ENCODE measurements around the gene MOGAT3.

MOGAT3 gene

GRCh38 chr7:101241443-101242349, 40.9 kb upstream of the MOGAT3 start:
- no peak overlapping the region for H3K4me2 ChIP-seq (ENCODE audit: low read length)
- peaks cover 54% of the 10 kb centered on the region for H3K79me2 ChIP-seq (ENCODE audit: control insufficient read depth, low read length)
- no peaks in the 10 kb centered on the region for H3K9me2 ChIP-seq (replicated peaks; ENCODE audit: control insufficient read depth, low read length)
- no peak overlapping the region for H3K27ac ChIP-seq (ENCODE audit: low read depth, low read length)
- H3K36me3 ChIP-seq (ENCODE audit: control insufficient read depth, low read length): peaks cover 71% of the 10 kb centered on the region
- peaks cover 20% of the 10 kb centered on the region for H3K4me1 ChIP-seq (ENCODE audit: control insufficient read depth, low read length)
- peaks cover 10% of the 10 kb centered on the region for H3F3A ChIP-seq (ENCODE audit: control insufficient read depth, insufficient read depth)
- H3K4me3 ChIP-seq (ENCODE audit: low read length): no peak overlapping the region
- H4K20me1 ChIP-seq (ENCODE audit: control insufficient read depth, insufficient read depth, low read depth, low read length): peaks cover 7% of the 10 kb centered on the region; the same call in 1 of the 2 replicates
- no peaks in the 10 kb centered on the region for H3K27me3 ChIP-seq (ENCODE audit: control insufficient read depth, low read length)
- no peak for TF ChIP-seq CTCF (IDR thresholded peaks at IDR 0.05; ENCODE audit: low read depth, low read length, poor library complexity, severe bottlenecking)
- no peaks in the 10 kb centered on the region for H3K9me3 ChIP-seq (ENCODE audit: control insufficient read depth, insufficient read depth, low read length)

- H3K27ac ChIP-seq (ENCODE audit: low read depth, low read length): no peak overlapping the region
These were observed 40.2 kb upstream of the MOGAT3 start for GRCh38 chr7:101241015-101241363.

GRCh38 chr7:101240226-101241014, 39.6 kb upstream of the MOGAT3 start:
- no peak for TF ChIP-seq EZH2phosphoT487 (IDR thresholded peaks at IDR 0.05; ENCODE audit: borderline replicate concordance, low read length)
- TF ChIP-seq CTCF (IDR thresholded peaks at IDR 0.05; ENCODE audit: low read depth, low read length, poor library complexity, severe bottlenecking): no peak
- H3F3A ChIP-seq (ENCODE audit: control insufficient read depth, insufficient read depth): peaks cover under 1% of the 10 kb centered on the region; the same call in 1 of the 2 replicates
- H4K20me1 ChIP-seq (ENCODE audit: control insufficient read depth, insufficient read depth, low read depth, low read length): peaks cover 7% of the 10 kb centered on the region; the same call in 1 of the 2 replicates
- H3K4me2 ChIP-seq (ENCODE audit: low read length): no peak overlapping the region
- no peak overlapping the region for H3K27ac ChIP-seq (ENCODE audit: low read depth, low read length)
- no peaks in the 10 kb centered on the region for H3K9me3 ChIP-seq (ENCODE audit: control insufficient read depth, insufficient read depth, low read length)
- no peaks in the 10 kb centered on the region for H3K27me3 ChIP-seq (ENCODE audit: control insufficient read depth, low read length)
- no peak overlapping the region for H3K4me3 ChIP-seq (ENCODE audit: low read length)
- no peaks in the 10 kb centered on the region for H3K9me2 ChIP-seq (replicated peaks; ENCODE audit: control insufficient read depth, low read length)
- H3K36me3 ChIP-seq (ENCODE audit: control insufficient read depth, low read length): peaks cover 64% of the 10 kb centered on the region
- H3K4me1 ChIP-seq (ENCODE audit: control insufficient read depth, low read length): peaks cover 14% of the 10 kb centered on the region
- H3K79me2 ChIP-seq (ENCODE audit: control insufficient read depth, low read length): peaks cover 42% of the 10 kb centered on the region

More at GRCh38 chr7:101241015-101241363, 40.2 kb upstream of the MOGAT3 start:
- no peak overlapping the region for H3K4me3 ChIP-seq (ENCODE audit: low read length)
- H3K9me2 ChIP-seq (replicated peaks; ENCODE audit: control insufficient read depth, low read length): no peaks in the 10 kb centered on the region
- H3K9me3 ChIP-seq (ENCODE audit: control insufficient read depth, insufficient read depth, low read length): no peaks in the 10 kb centered on the region
- H3K4me1 ChIP-seq (ENCODE audit: control insufficient read depth, low read length): peaks cover 19% of the 10 kb centered on the region
- H3K27me3 ChIP-seq (ENCODE audit: control insufficient read depth, low read length): no peaks in the 10 kb centered on the region
- H3K79me2 ChIP-seq (ENCODE audit: control insufficient read depth, low read length): peaks cover 47% of the 10 kb centered on the region
- H3K36me3 ChIP-seq (ENCODE audit: control insufficient read depth, low read length): peaks cover 69% of the 10 kb centered on the region
- no peak for TF ChIP-seq CTCF (IDR thresholded peaks at IDR 0.05; ENCODE audit: low read depth, low read length, poor library complexity, severe bottlenecking)
- no peak for TF ChIP-seq EZH2phosphoT487 (IDR thresholded peaks at IDR 0.05; ENCODE audit: borderline replicate concordance, low read length)
- peaks cover 6% of the 10 kb centered on the region; the same call in 1 of the 2 replicates for H3F3A ChIP-seq (ENCODE audit: control insufficient read depth, insufficient read depth)
- no peak overlapping the region for H3K4me2 ChIP-seq (ENCODE audit: low read length)
- H4K20me1 ChIP-seq (ENCODE audit: control insufficient read depth, insufficient read depth, low read depth, low read length): peaks cover 7% of the 10 kb centered on the region; the same call in 1 of the 2 replicates

All from DOHH2 (cell line).